GM12874 (cell line): Measurements from ENCODE around the gene TMBIM4.

Experiments
- CTCF ChIP-seq: IDR thresholded peaks from 2 replicates; pipeline ENCODE4 v1.5.1; 2011; ENCODE audit warnings: low read depth, mild to moderate bottlenecking, control low read depth, low read length, moderate library complexity; ENCODE audit not compliant: insufficient read depth

Gene TMBIM4

DNA sequence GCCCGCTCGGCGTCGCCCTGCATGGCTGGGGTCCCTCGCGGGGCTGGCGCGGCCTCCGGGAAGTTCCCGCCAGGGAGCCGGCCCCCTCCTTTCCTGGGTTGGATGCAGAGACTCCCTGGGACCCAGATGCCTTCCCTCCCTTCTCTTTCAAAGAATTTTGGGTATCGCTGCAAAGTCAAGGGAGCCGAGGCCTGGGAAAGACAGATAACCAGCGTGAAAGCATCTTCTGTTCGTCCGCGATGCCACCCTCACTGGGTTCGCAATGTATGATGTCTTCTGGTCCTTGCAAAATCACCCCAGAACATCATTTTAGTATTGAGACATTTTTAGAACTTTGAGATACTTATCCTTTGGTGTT lies 19.7 kb upstream of the TMBIM4 start:
- no peak for TF ChIP-seq CTCF

- TF ChIP-seq CTCF: no peak
Measured at GRCh38 chr12:66188584-66189485, 19.0 kb upstream of the TMBIM4 start, which contains the start of gene IRAK3. IRAK3 (plus strand) TSS chr12:66189214; CDS start chr12:66189300, 86 bp downstream.

- no peak for TF ChIP-seq CTCF
Measured at GRCh38 chr12:66187821-66188220, 18.0 kb upstream of the TMBIM4 start.

DNA sequence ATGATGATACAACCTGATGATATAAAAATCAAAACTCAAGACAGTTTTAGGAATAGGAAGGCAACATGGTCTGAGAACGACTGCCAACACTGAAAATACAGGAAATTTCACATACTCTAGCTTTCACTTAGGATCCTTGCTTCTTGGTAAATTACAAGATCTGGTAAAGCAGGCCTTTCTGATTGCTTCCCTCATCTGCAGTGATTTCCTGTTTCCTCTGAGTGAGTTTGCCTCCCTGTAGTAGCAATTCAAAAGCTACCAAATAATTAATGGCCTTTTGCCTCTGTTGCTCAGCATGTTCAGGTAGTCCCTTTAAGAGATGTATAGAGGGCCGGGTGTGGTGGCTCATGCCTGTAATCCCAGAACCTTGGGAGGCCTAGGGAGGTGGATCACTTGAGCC lies 17.2 kb upstream of the TMBIM4 start:
- no peak for TF ChIP-seq CTCF

DNA sequence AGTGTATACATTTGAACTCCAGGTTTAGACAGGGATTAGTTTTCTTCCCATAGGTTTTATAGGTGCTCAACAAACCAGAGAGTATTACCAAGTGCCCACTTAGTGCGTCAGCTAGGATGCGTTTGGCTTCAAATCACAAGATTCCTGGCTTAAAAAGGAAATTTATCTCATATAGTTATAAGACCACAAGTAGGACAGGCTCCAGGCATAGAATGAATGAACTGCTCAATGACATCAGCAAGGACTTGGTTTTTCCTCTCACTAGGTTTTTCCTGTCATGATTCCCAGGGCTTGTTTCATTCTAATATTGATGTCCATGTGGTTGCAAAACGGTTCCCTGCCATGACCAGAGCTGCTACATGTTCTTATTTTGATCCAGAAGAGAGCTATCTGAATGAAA lies 13.2 kb upstream of the TMBIM4 start:
- TF ChIP-seq CTCF: no peak

- TF ChIP-seq CTCF: no peak
Measured at GRCh38 chr12:66176105-66176900, 6.5 kb upstream of the TMBIM4 start.

DNA sequence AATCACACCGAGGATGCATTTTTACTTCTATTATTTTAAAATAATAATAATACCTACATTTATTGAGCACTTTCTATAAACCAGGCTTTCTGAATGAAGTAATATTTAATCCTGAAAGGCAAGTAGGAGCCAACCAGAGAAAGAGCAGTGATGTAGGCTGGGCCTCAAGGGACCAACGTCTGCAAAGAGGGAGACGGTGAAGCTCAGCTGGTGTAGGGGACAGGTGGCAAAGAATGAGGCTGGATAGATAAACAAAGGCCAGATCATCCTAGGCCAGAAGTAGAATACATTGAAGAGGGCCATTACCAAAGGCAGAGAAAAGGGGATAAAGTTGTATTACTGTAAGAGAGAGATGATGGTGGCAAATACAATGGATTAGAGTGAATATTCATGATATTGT lies 810 bp upstream of the TMBIM4 start:
- no peak for TF ChIP-seq CTCF
